GM12864 (cell line): ENCODE results near the gene SHC3.

Experiments
- DNase-seq: peaks from one replicate; pipeline ENCODE4 v3.0.0-alpha.2; 2011; ENCODE audit warnings: low read depth
- H3K4me3 ChIP-seq: 2 replicates; pipeline ENCODE4 v1.5.1; 2011; ENCODE audit warnings: mild to moderate bottlenecking, low read depth, low read length, control low read depth
- CTCF ChIP-seq: IDR thresholded peaks from 2 replicates; pipeline ENCODE4 v1.5.1; 2011; ENCODE audit warnings: low read depth, mild to moderate bottlenecking, moderate library complexity, low read length, control low read depth, inconsistent platforms; ENCODE audit errors: missing control alignments

SHC3 gene

DNA sequence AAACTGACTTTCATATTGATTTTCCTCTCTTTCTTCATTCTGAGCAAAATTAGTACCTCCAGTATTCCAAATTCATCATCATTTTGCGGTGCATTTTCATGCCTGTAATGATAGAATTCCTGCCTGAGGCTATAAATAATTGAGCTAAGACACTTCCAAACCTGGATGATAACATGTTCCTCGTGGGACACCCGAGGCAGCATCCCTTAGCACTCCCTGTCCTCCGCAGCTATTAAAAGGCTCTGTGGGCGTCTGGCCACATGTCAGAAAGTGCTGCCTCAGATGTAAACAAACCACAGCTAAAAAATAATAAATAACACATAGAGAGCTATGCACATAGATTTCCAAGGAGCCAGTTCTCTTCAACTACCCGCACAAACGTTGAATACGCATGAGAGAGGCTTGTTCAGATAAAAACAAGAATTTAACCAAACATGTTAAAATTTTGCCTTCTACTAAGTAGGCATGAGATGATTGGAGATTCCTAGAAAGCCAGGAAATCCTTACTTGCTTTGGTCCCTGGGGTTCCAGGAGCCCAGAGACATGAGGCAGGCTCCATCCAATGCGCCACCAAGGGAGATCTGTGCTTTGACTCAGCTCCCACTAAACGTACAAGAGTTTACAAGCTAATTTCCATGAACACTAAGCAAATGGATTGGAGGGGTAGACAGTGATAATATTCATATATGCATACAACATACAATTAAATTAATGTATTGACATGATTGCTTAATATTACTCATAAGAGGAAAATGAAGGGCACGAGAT is 82.7 kb downstream of the SHC3 start:
- DNase-seq, result no peak
- no peak overlapping the region for H3K4me3 ChIP-seq
- no peak for TF ChIP-seq CTCF

GRCh38 chr9:89093201-89093975 is 85.2 kb downstream of the SHC3 start:
- TF ChIP-seq CTCF, result no peak
- no peak for DNase-seq
- H3K4me3 ChIP-seq, result no peak overlapping the region

GRCh38 chr9:89089176-89089575 is 89.4 kb downstream of the SHC3 start:
- no peak overlapping the region for H3K4me3 ChIP-seq
- DNase-seq, result no peak
- TF ChIP-seq CTCF, result no peak

- TF ChIP-seq CTCF, result no peak
- DNase-seq, result no peak
- H3K4me3 ChIP-seq, result no peak overlapping the region
Measured at GRCh38 chr9:89083626-89084025, 95.0 kb downstream of the SHC3 start.

GRCh38 chr9:89080193-89080592 is 98.4 kb downstream of the SHC3 start:
- no peak for DNase-seq
- TF ChIP-seq CTCF, result no peak

GRCh38 chr9:89079391-89079790 is 99.2 kb downstream of the SHC3 start:
- no peak for DNase-seq
- no peak for TF ChIP-seq CTCF
- H3K4me3 ChIP-seq, result no peak overlapping the region

More at GRCh38 chr9:89080193-89080592, 98.4 kb downstream of the SHC3 start:
- no peak overlapping the region for H3K4me3 ChIP-seq
